Heart right ventricle (tissue), 16 donors: ENCODE data around the gene ME3. TPM values are rescaled to one million over a fixed set of nuclear protein-coding genes. Genes with fewer than 3 reads are reported as not detected.

Source experiments
- ATAC-seq, 8 donors: fragments of 200-7000 bp; cut with Tn5 transposase; one replicate each; pipeline ENCODE4 v1.9.1; 2020; ENCODE audit warnings: mild to moderate bottlenecking in 8 of 8, moderate library complexity in 8 of 8, moderate number of reproducible peaks in 1 of 8
- DNase-seq, 2 donors: peaks; one replicate each; pipeline ENCODE4 v3.0.0-alpha.2; 2020
- H3K27ac ChIP-seq, 10 donors: fragments of 200-600 bp; sonication (generic) in 2 of 10; one replicate each; pipeline versions ENCODE4 v1.5.0 to v1.8.0; 2020 to 2022; ENCODE audit warnings: mild to moderate bottlenecking in 3 of 10
- H3K27me3 ChIP-seq, 7 donors: fragments of 200-600 bp; one replicate each; pipeline ENCODE4 v1.8.0; 2021 to 2022; ENCODE audit warnings: mild to moderate bottlenecking in 2 of 7
- H3K36me3 ChIP-seq, 9 donors: fragments of 200-600 bp; sonication (generic) in 1 of 9; one replicate each; pipeline versions ENCODE4 v1.5.0 to v1.8.0; 2020 to 2022; ENCODE audit warnings: mild to moderate bottlenecking in 2 of 9
- H3K4me1 ChIP-seq, 9 donors: fragments of 200-600 bp; sonication (generic) in 1 of 9; one replicate each; pipeline versions ENCODE4 v1.5.0 to v1.8.0; 2020 to 2022; ENCODE audit warnings: mild to moderate bottlenecking in 4 of 9
- H3K4me3 ChIP-seq, 10 donors: fragments of 200-600 bp; sonication (generic) in 2 of 10; one replicate each; pipeline versions ENCODE4 v1.5.0 to v1.8.0; 2020 to 2022; ENCODE audit warnings: mild to moderate bottlenecking in 7 of 10, moderate library complexity in 2 of 10
- H3K9me3 ChIP-seq, 11 donors: fragments of 200-600 bp in 10 of 11; sonication (generic) in 2 of 11; one replicate each; pipeline versions ENCODE4 v1.5.0 to v1.8.0; 2013 to 2022; ENCODE audit warnings: mild to moderate bottlenecking in 2 of 11, control low read depth in 1 of 11, moderate library complexity in 1 of 11
- WGBS, 2 donors: extraction: QIAGEN DNeasy Blood & Tissue Kit; methylation state at CpG; one replicate each; pipeline ENCODE4 v1.1.7; 2013; ENCODE audit warnings: inconsistent platforms in 1 of 2; 5-methylcytosine and 5-hydroxymethylcytosine counted together
- intact Hi-C, 10 donors: fragments of 100-400 bp; cut with DNase I; formaldehyde crosslinking; loops; one replicate each; pipeline versions ENCODE4 v1.11.1 to v1.14.2; 2022
- polyA plus RNA-seq, 2 donors: library from polyadenylated mRNA; stranded (reverse); fragments of 200-250 nt; gene quantifications; one replicate each; pipeline ENCODE4 v1.2.3, GENCODE V29; 2013
- total RNA-seq, 10 donors: library from RNA; stranded (reverse); fragmentation: NEBNext Ultra II Directional in 3 of 10; extraction: Animal tissue kit (Norgen Biotek cat#: 25700) in 3 of 10; gene quantifications; one replicate each; pipeline versions ENCODE4 v1.2.1 to v1.2.4, GENCODE V29; 2021 to 2023
- TF ChIP-seq, protein P1 (sequence below), 9 donors: fragments of 200-600 bp; sonication (generic) in 2 of 9; IDR thresholded peaks; one replicate each; pipeline versions ENCODE4 v1.5.0 to v1.8.0; 2021 to 2022; ENCODE audit warnings: antibody characterized with exemption in 9 of 9, mild to moderate bottlenecking in 5 of 9, moderate library complexity in 1 of 9
- donor health status: Arrhythmogenic right ventricular cardiomyopathy.
- donor health status: ischemic (EF 13 %, LVEDD 7.1; RV severe dilation, severe dysfunction).
- donor health status: healthy with polysubstance abuse.
- donor health status: DM: no; HTN: yes; CAD: no.
- donor health status: DM: no; HTN: no; CAD: no.
- donor health status: ischemic (EF 25% LVEDD 6.9; RV normal size, moderate dysfunction).
- donor health status: ischemic (EF 25% LVEDD 5.7; RV mildly dilated, moderate dysfunction).
- donor health status: healthy.
- donor health status: DM: yes; HTN: yes; CAD: no.
- donor health status: Ischemic cardiomyopathy.
- donor health status: ischemic (EF 35%, LVEDD 5.7; RV mildly dilated, moderate dysfunction).
- donor health status: nonischemic (EF 11% LVEDD 7.7; RV severe dilation, severe dysfunction).
- donor health status: DM: yes; HTN: yes; CAD: no.
- donor health status: PGD.
- donor health status: ischemic (EF 29% LVEDD 5.4; RV normal size, mild dysfunction).
- donor health status: nonischemic (EF 23%, LVEDD 6.1; RV moderate dilation, normal function).

Gene ME3
- total and polyA plus RNA-seq, 12 donors, result 17.2 to 46.8 (median 33.7) TPM

DNA sequence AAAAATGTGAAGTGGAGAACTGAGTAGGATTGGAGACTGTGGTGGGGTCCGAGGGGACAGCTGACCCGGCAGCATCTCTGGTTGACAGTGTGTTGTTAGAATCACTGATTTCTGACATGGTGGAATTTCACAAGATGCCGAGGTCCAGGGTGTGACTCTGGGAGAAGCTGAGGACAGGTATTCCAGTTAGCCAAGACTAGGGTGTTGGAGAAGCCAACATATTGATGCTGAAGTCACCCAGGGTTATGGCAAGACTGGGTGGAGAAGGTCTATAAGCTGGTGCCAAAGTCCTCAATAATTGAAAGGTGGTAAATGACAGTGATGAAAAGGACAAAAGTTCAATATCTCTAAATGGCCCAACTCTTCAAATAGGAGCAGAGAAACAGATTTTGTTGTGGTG, 86.1 kb downstream of the ME3 start:
- ATAC-seq (no peak), DNase-seq (no peak)
- H3K27me3 ChIP-seq, result no peaks in the 10 kb centered on the region
- TF ChIP-seq, protein P1, sequence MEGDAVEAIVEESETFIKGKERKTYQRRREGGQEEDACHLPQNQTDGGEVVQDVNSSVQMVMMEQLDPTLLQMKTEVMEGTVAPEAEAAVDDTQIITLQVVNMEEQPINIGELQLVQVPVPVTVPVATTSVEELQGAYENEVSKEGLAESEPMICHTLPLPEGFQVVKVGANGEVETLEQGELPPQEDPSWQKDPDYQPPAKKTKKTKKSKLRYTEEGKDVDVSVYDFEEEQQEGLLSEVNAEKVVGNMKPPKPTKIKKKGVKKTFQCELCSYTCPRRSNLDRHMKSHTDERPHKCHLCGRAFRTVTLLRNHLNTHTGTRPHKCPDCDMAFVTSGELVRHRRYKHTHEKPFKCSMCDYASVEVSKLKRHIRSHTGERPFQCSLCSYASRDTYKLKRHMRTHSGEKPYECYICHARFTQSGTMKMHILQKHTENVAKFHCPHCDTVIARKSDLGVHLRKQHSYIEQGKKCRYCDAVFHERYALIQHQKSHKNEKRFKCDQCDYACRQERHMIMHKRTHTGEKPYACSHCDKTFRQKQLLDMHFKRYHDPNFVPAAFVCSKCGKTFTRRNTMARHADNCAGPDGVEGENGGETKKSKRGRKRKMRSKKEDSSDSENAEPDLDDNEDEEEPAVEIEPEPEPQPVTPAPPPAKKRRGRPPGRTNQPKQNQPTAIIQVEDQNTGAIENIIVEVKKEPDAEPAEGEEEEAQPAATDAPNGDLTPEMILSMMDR (IDR thresholded peaks at IDR 0.05), result no peak
- no peak overlapping the region for H3K27ac ChIP-seq
- no peaks in the 10 kb centered on the region for H3K9me3 ChIP-seq
- 96 to 99% methylated on average over 3 of the region's 3 CpGs for WGBS, 2 donors
- peaks cover 0 to 30% (median 8%) of the 10 kb centered on the region in 9 donors for H3K4me1 ChIP-seq
- H3K4me3 ChIP-seq, result no peak overlapping the region
- H3K36me3 ChIP-seq, result no peaks in the 10 kb centered on the region
- intact Hi-C loops, result loop anchor here in 1 of 10 donors (5.0 kb wide), 1 partner anchor 39 kb away; no protein-coding TSS in a partner anchor

- WGBS, 2 donors, result 86 to 87% methylated on average over 3 of the region's 3 CpGs
- no peaks in the 10 kb centered on the region for H3K27me3 ChIP-seq
- no peaks in the 10 kb centered on the region for H3K9me3 ChIP-seq
- no peaks in the 10 kb centered on the region for H3K36me3 ChIP-seq
- peaks cover 8 to 38% (median 17%) of the 10 kb centered on the region in 9 donors for H3K4me1 ChIP-seq
- no peak overlapping the region for H3K27ac ChIP-seq
- no peak overlapping the region for H3K4me3 ChIP-seq
- ATAC-seq, result no peak
- TF ChIP-seq, protein P1 (IDR thresholded peaks at IDR 0.05), result no peak
- no peak for DNase-seq
- intact Hi-C loops, result no loop called here
Observed at GRCh38 chr11:86582898-86583297, 89.5 kb downstream of the ME3 start.

- Histone ChIP-seq H3K4me1 (peaks cover 8 to 44% (median 24%) of the 10 kb centered on the region in 9 donors), H3K36me3 (no peaks in the 10 kb centered on the region), H3K4me3 (no peak overlapping the region), H3K27ac (no peak overlapping the region), H3K9me3 (no peaks in the 10 kb centered on the region), H3K27me3 (no peaks in the 10 kb centered on the region)
- DNase-seq (no peak), ATAC-seq (no peak)
- intact Hi-C loops, result no loop called here
- 92 to 94% methylated on average over 2 of the region's 2 CpGs for WGBS, 2 donors
- TF ChIP-seq, protein P1 (IDR thresholded peaks at IDR 0.05), result no peak
Observed at GRCh38 chr11:86580535-86580934, 91.9 kb downstream of the ME3 start.

DNA sequence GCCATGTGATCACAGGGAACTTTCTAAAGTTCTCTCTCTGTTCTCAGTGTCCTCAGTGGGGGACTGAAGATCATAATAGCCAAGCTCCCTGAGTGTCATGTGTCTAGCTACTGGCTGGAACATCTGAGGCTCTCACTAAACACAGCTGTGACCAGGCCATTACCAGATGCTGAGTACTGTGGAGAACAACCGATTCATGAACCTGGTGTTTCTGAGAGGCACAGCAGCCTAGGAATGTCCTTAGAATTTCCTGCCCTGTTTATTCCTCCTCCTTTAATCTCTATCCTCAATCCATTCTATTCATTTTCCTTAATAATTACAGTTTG, 93.0 kb downstream of the ME3 start:
- Histone ChIP-seq H3K4me3 (no peak overlapping the region), H3K9me3 (no peaks in the 10 kb centered on the region), H3K27me3 (no peaks in the 10 kb centered on the region), H3K4me1 (peaks cover 8 to 52% (median 30%) of the 10 kb centered on the region in 9 donors), H3K27ac (peak overlapping the region in 3 of 10 donors; percentile 33 to 41 (median 41)), H3K36me3 (no peaks in the 10 kb centered on the region)
- TF ChIP-seq, protein P1 (IDR thresholded peaks at IDR 0.05), result no peak
- DNase-seq, result no peak
- WGBS, 2 donors, result 60 to 63% methylated on average over 1 of the region's 1 CpG
- intact Hi-C loops, result no loop called here
- peak in 6 of 8 donors; percentile 24 to 91 (median 65) for ATAC-seq
